ENCODE data around the gene CRYBG1. TPM values are rescaled to one million over a fixed set of nuclear protein-coding genes. Genes with fewer than 3 reads are reported as not detected.

The CRYBG1 gene
- total RNA-seq, 1 experiment from 2014 or later, result 5.7 TPM

DNA sequence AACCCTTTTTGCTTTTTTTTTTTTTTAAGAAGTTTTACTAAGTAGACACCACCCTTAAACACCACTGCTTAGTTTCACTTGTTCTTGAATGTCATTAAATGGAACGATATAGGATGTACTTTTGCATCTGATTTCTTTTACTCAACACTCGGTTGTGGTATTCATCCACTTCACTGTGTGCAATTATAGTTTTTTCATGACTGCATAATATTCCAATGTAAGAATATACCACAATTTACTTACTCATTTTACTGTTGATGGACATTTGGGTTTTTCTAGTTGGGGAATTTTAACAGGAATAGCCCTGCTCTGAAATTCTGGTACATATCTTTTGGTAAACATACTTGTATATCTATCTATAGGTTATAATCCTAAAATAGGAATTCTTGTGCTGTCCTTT is 238.9 kb downstream of the CRYBG1 start:
- Histone ChIP-seq H3T11ph (ENCODE audit: low read length) (no peak overlapping the region), H3K23me2 (ENCODE audit: insufficient read length, low read depth, low read length, poor library complexity, severe bottlenecking) (no peaks in the 10 kb centered on the region), H3K9ac (ENCODE audit: extremely low read depth, insufficient read length, low read length) (no peak overlapping the region), H4K8ac (replicated peaks; ENCODE audit: insufficient read length, low read depth, low read length) (no peak overlapping the region), H3K4me2 (ENCODE audit: insufficient read depth, insufficient read length, low read length) (no peak overlapping the region), H2BK15ac (ENCODE audit: low read depth, low read length) (no peak overlapping the region), H3K9me3 (ENCODE audit: control insufficient read depth, low read depth, low read length) (no peaks in the 10 kb centered on the region), H4K91ac (ENCODE audit: insufficient read length, low read depth, low read length) (no peak overlapping the region), H3K14ac (ENCODE audit: insufficient read depth, low read length) (no peak overlapping the region), H3K79me2 (ENCODE audit: insufficient read depth, low read length) (no peaks in the 10 kb centered on the region), H2BK12ac (ENCODE audit: insufficient read length, low read depth, low read length) (no peak overlapping the region), H4K20me1 (ENCODE audit: control insufficient read depth, insufficient read depth, insufficient read length) (no peaks in the 10 kb centered on the region), H2AFZ (ENCODE audit: low read length) (no peak overlapping the region), H2AK5ac (ENCODE audit: insufficient read length, low read length) (no peak overlapping the region), H2BK120ac (ENCODE audit: low read depth, low read length, poor library complexity, severe bottlenecking) (no peak overlapping the region), H3K79me1 (ENCODE audit: insufficient read depth, low read depth, low read length, poor library complexity, severe bottlenecking) (no peaks in the 10 kb centered on the region), H3K23ac (ENCODE audit: insufficient read length, low read depth, low read length) (no peak overlapping the region), H3K18ac (ENCODE audit: insufficient read length, low read depth, low read length) (no peak overlapping the region), H2BK5ac (ENCODE audit: insufficient read length, low read length) (no peak overlapping the region), H3K4ac (ENCODE audit: low read depth, low read length) (no peak overlapping the region), H2BK20ac (ENCODE audit: low read depth, low read length, poor library complexity, severe bottlenecking) (no peak overlapping the region), H3K27me3 (ENCODE audit: insufficient read depth, low read length) (no peaks in the 10 kb centered on the region), H4K5ac (ENCODE audit: insufficient read length, low read depth, low read length) (no peak overlapping the region), H3K4me1 (ENCODE audit: insufficient read depth, low read length) (no peaks in the 10 kb centered on the region), H3K56ac (ENCODE audit: insufficient read length, low read depth, low read length) (no peak overlapping the region), H3K27ac (ENCODE audit: insufficient read length, low read depth, low read length) (no peak overlapping the region)
- no peak overlapping the region for H3K4me3 Mint-ChIP-seq
- TF ChIP-seq CTCF (conservative IDR thresholded peaks at IDR 0.05), result no peak
- H3K27ac Mint-ChIP-seq, result no peak overlapping the region
- no CpG with 5 or more reads among the region's 2 CpGs for WGBS (ENCODE audit: extremely low coverage, insufficient read length, low lambda C conversion rate)
- DNase-seq, result no peak
- H3K36me3 Mint-ChIP-seq (ENCODE audit: insufficient read depth in 1 of 3, low read depth in 3 of 3), result peaks cover 15 to 45% (median 26%) of the 10 kb centered on the region in 3 experiments; a peak in 6 of 7 replicates
- H3K9me3 Mint-ChIP-seq, result peaks cover 3 to 4% of the 10 kb centered on the region in 2 experiments; a peak in 3 of 5 replicates
- no peaks in the 10 kb centered on the region; a peak in 1 of 4 replicates for H3K4me1 Mint-ChIP-seq
- H3K27me3 Mint-ChIP-seq (ENCODE audit: low read depth), result no peaks in the 10 kb centered on the region
